HG03095 (cell line): Measurements from ENCODE around the gene DBN1.

Experiments used
- ATAC-seq: cut with Tn5 transposase; IDR thresholded peaks from one replicate; pipeline ENCODE4 v1.9.1; 2021; ENCODE audit warnings: moderate library complexity; ENCODE audit not compliant: unreplicated experiment

DBN1 gene

DNA sequence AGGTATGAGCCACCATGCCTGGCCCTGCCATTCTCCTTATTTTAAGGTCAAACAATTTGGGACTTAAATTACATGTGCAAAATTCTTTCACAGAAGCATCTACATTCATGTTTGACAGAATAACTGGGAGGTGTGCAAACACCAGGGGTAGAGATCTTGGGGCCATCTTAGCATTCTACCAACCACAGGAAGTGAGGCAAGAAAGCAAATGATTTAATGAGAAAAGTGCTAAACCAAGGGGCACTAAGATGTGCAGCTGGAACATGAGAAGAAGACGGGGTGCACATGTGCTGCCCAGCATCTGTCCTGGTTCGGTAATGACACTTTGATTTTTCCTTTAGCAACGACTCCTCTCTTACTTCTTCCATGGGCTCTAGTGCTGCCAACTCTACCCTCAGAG, 62.9 kb downstream of the DBN1 start:
- no peak for ATAC-seq

DNA sequence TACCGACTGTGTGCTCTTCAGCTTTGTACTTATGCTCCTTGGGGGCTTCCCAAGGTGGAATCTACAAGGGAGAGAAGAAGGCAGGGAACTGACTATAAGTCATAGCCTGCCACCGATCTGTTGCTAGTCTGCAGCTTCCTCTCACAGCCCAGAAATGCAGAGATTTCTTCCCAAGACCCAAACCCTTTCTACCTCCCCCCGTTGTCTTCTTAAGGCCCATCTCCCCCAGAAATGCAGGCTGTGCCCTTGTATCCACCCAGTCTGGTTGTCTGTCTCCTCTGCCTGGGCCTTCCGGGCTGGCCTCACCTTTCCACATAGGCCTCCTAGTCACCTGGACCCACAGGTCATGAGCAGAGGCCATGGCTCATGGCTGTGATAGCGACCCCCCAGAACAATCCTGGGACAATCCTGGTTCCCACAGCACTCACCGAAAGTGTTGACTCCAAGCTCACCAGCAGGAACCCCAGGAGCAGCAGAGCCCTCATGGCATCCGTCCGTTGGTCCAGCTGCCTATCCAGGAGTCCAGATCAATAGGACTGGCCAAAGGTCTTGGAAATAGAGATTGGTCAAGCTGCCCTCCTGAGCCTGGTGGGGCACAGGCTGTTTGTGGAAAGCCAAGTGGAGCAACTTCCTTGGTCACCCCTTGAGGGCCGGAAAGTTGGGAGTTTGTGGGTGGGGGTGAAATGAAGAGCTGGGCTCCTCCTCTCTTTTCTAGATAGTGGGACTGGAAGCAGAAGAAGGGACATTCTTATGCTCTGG, 64.2 kb downstream of the DBN1 start, which contains the start of gene F12:
TSS of gene F12 (minus strand) at position 522 of the 759 bp plus-strand sequence. CDS start at position 485, 37 bp downstream.
- ATAC-seq, result no peak
